Measurements from ENCODE around the gene SULT4A1.

Gene SULT4A1

DNA sequence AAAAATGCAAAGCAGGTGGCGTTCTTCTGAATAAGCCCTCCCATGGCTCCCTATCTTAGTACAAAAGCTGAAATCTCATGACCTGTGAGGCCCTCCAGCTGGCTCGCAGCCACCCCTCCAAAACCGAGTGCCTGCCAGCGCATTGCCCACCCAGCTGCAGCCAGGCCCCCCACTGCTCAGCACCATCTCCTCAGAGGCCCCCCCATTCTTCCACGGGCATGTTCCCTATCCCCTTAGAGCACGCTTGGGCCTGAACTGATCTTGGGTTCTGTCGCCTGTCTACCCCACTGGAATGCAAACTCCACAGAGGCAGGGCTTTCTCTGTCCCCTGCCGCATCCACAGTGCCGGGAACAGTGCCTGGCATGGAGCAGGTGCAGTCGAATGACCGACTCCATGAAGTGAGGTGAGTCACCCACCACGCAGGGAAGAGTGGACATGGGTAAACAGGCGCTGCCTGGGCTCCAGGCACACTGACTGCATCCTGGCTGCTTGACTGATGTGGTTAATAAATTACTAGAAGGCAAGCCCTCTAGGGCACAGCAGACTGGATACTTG lies 38.9 kb downstream of the SULT4A1 start:
- TF ChIP-seq, protein P1, sequence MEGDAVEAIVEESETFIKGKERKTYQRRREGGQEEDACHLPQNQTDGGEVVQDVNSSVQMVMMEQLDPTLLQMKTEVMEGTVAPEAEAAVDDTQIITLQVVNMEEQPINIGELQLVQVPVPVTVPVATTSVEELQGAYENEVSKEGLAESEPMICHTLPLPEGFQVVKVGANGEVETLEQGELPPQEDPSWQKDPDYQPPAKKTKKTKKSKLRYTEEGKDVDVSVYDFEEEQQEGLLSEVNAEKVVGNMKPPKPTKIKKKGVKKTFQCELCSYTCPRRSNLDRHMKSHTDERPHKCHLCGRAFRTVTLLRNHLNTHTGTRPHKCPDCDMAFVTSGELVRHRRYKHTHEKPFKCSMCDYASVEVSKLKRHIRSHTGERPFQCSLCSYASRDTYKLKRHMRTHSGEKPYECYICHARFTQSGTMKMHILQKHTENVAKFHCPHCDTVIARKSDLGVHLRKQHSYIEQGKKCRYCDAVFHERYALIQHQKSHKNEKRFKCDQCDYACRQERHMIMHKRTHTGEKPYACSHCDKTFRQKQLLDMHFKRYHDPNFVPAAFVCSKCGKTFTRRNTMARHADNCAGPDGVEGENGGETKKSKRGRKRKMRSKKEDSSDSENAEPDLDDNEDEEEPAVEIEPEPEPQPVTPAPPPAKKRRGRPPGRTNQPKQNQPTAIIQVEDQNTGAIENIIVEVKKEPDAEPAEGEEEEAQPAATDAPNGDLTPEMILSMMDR (IDR thresholded peaks at IDR 0.05; ENCODE audit: extremely low read depth, insufficient read depth, missing control alignments): no peak
- no peak for DNase-seq (ENCODE audit: low spot score)
- in situ Hi-C loops (cut with MboI; ENCODE audit: low pct_unique_long_range_greater_than_20kb, low sequenced_read_pairs, unreplicated experiment): no loop called here

DNA sequence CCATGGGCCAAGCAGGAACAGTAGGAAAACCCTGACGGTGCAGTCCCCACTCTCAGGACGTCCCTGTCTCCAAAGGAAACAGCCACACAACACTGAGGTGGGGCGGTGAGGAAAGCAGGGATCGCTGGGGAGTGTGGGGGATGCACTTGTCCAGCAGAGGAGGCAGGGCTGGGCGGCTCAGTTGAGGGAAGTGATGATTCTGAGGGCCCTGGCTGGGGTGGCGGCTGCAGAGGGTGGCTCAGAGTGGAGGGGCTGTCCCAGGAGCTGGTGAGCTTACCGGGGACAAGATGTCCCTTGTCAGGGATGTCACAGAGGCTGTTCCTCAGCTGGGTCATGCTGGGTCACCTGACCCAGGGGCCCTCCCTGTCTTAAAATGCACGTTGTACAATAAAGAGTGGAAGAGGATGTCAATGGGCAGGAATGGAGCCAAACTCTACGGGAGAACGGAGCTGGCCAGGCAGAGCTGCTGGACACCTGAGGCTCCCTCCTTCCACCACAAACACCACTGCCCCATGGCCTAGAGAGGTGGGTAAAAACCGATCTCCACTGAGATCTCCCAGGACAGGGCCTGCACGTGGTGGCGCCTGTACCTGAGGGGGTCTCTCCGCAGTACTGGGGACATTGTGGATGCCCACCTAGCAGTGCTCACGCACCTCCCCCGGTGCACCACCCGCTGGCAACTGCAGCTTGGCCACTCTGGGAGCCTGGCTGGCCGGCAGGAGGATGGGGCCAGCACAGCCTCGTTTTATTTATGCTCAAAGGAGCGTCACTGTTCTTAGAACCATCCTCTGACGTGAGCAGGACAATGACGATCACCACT lies 40.5 kb downstream of the SULT4A1 start:
- in situ Hi-C loops (cut with MboI; ENCODE audit: low pct_unique_long_range_greater_than_20kb, low sequenced_read_pairs, unreplicated experiment): no loop called here
- DNase-seq (ENCODE audit: low spot score): no peak
- TF ChIP-seq, protein P1 (IDR thresholded peaks at IDR 0.05; ENCODE audit: extremely low read depth, insufficient read depth, missing control alignments): no peak

DNA sequence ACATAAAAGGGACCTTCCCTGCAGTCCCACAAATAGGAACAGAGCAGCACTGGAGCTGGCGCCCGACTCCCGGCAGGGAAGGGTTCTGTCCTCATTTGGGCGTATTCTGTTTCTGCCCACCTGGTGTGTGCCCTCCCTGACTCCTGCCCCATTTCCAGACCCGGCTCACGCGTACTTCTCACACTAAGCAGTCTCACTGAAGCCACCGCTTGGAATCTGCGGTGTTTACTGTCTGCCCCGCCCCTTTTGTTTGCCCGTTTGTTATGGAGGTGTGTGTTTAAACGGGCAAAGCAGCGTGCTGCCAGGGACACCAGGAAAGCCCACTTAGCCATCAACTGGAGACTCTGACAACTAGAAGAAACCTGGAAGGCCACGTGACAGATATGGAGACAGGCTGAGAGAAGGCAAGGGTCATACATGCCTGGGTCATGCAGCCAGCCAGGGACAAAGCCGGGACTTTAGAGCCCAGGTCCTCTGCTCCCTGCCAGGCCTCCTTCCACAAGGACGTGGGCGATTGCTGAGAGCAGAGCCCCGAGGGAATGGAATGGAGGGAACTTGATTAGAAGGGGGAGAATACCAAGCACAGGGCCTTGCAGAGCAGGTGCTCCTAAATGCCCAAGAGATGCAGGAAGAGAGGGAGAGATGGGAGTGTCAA lies 41.5 kb downstream of the SULT4A1 start:
- DNase-seq (ENCODE audit: low spot score): no peak
- in situ Hi-C loops (cut with MboI; ENCODE audit: low pct_unique_long_range_greater_than_20kb, low sequenced_read_pairs, unreplicated experiment): no loop called here
- TF ChIP-seq, protein P1 (IDR thresholded peaks at IDR 0.05; ENCODE audit: extremely low read depth, insufficient read depth, missing control alignments): no peak

DNA sequence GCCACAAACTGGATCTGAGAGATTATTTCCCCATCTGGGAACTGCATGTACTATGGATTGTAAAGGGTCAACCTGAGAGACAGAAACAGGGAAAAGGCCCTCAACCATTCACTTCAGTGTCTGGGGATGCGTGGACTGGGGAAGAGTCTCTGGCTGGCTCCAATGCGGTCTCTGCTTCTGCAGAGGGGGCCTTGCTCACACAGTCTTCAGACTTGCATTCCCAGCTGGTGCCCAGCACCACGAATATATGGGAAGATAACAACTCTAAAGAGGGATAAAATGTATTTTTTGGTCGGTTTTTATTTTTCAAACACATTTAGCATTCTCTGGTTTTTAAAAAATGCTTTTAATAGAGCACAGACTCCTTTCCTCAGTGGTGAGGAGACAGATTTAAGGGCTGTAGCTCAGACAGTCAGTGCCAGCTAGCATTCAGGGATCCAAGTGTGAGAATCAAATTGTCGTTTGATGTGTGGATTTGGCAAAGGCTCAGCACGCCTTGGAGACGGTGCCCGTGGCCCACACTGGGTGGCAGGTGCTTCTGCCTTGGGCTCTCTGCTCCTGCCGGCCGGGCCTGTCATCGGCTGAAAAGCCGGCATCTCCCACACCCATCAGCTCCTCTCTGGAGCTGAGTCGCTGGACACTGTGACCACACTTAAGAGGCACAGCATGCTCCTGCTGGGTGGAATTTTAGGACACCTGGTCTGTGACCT lies 42.2 kb downstream of the SULT4A1 start:
- in situ Hi-C loops (cut with MboI; ENCODE audit: low pct_unique_long_range_greater_than_20kb, low sequenced_read_pairs, unreplicated experiment): no loop called here
- no peak for DNase-seq (ENCODE audit: low spot score)
- TF ChIP-seq, protein P1 (IDR thresholded peaks at IDR 0.05; ENCODE audit: extremely low read depth, insufficient read depth, missing control alignments): no peak

DNA sequence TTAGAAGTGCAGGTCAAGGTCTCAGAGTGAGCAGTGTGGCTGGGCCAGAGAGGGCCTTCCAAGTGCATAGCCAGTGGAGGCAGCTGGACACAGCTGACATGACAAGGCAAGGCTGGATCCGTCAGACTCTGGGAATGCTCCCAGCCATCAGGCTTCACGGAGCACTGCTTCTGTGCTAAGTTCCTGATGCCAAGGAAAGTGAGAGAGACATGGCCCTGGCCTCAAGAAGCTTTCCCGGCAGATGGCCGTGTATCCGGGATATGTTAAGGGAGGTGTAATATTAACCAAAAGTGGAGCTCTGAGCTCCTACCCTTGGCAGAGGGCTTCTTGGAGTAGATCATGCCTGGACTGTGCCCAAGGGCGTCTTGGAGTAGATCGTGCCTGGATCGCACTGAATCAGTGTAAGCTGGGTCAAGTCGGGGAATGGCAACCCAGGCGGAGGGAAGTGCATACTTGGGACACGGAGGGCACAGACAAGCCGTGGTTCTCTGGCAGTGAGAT lies 42.8 kb downstream of the SULT4A1 start:
- TF ChIP-seq, protein P1 (IDR thresholded peaks at IDR 0.05; ENCODE audit: extremely low read depth, insufficient read depth, missing control alignments): no peak
- in situ Hi-C loops (cut with MboI; ENCODE audit: low pct_unique_long_range_greater_than_20kb, low sequenced_read_pairs, unreplicated experiment): no loop called here
- no peak for DNase-seq (ENCODE audit: low spot score)

DNA sequence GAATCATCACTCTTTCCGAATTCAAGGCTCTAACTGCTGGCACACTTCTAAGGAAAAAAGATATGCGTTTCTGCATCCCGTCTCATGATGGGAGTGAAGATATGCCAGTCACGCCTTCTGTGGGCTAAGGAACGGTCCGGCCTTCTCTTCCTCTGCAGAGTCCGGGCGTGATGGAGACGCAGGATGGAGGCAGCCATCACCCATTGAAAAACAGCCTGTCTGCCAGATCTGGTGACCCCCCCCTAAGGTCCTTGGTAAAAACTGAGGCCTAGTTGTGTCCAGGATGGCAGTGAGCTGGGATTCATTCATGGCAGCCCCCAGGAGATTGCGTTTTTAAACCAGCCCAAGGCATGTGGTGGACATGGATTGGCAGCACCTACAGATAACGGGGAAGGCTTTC lies 43.3 kb downstream of the SULT4A1 start:
- no peak for DNase-seq (ENCODE audit: low spot score)
- TF ChIP-seq, protein P1 (IDR thresholded peaks at IDR 0.05; ENCODE audit: extremely low read depth, insufficient read depth, missing control alignments): no peak
- in situ Hi-C loops (cut with MboI; ENCODE audit: low pct_unique_long_range_greater_than_20kb, low sequenced_read_pairs, unreplicated experiment): no loop called here

Measured in GM13977 (cell line).